Activated CD8-positive, alpha-beta T cell treated with anti-CD3 and anti-CD28 coated beads for 36 hours (primary cell): ENCODE measurements around the gene COPS3. TPM values are rescaled to one million over a fixed set of nuclear protein-coding genes. Genes with fewer than 3 reads are reported as not detected.
"Not testable (repeated sequence)": the region's sequence is repeated elsewhere in the genome, so short reads cannot be mapped to it uniquely, and the experiment has no call there.

ENCODE experiments used
- ATAC-seq: fragments of 200-7000 bp; cut with Tn5 transposase; one replicate; pipeline ENCODE4 v1.10.0; 2021; ENCODE audit warnings: mild to moderate bottlenecking, moderate library complexity
- CTCF ChIA-PET: fragments of 350-600 bp; sonication (Branson Sonifier 250); formaldehyde crosslinking; loops from one replicate; lab custom pipeline; 2021; ENCODE audit warnings: antibody characterized with exemption; lab: Charles Lee
- POLR2A ChIA-PET: fragments of 350-600 bp; sonication (Branson Sonifier 250); formaldehyde crosslinking; loops from one replicate; lab custom pipeline; 2021; ENCODE audit warnings: antibody characterized with exemption; lab: Charles Lee
- DNase-seq: peaks from one replicate; pipeline ENCODE4 v3.0.0-alpha.2; 2020
- H3K27ac Mint-ChIP-seq: one replicate; pipeline ENCODE4 v1.8.0; 2021; ENCODE audit warnings: mild to moderate bottlenecking, mixed read lengths
- H3K27me3 Mint-ChIP-seq: one replicate; pipeline ENCODE4 v1.8.0; 2021; ENCODE audit warnings: mixed read lengths
- H3K36me3 Mint-ChIP-seq: one replicate; pipeline ENCODE4 v1.8.0; 2021; ENCODE audit warnings: low read depth, mixed read lengths
- H3K4me1 Mint-ChIP-seq: one replicate; pipeline ENCODE4 v1.8.0; 2021; ENCODE audit warnings: low read depth, mixed read lengths
- H3K4me3 Mint-ChIP-seq: one replicate; pipeline ENCODE4 v1.8.0; 2021; ENCODE audit warnings: mild to moderate bottlenecking, moderate library complexity, mixed read lengths
- H3K9me3 Mint-ChIP-seq: one replicate; pipeline ENCODE4 v1.8.0; 2021; ENCODE audit warnings: mixed read lengths
- intact Hi-C: fragments of 100-400 bp; cut with micrococcal nuclease; formaldehyde crosslinking; loops from one replicate; pipeline ENCODE4 v1.10.0; 2022
- total RNA-seq, 2 experiments: library from RNA; stranded (reverse); gene quantifications; one replicate each; pipeline ENCODE4 v1.2.3, GENCODE V29; 2021
- TF ChIP-seq, protein P1 (sequence below): fragments of 200-600 bp; IDR thresholded peaks from one replicate; pipeline ENCODE4 v1.8.0; 2022; ENCODE audit warnings: antibody characterized with exemption, mild to moderate bottlenecking

The COPS3 gene
- total RNA-seq, 2 experiments from 2014 or later = 91.1 to 99.8 TPM

DNA sequence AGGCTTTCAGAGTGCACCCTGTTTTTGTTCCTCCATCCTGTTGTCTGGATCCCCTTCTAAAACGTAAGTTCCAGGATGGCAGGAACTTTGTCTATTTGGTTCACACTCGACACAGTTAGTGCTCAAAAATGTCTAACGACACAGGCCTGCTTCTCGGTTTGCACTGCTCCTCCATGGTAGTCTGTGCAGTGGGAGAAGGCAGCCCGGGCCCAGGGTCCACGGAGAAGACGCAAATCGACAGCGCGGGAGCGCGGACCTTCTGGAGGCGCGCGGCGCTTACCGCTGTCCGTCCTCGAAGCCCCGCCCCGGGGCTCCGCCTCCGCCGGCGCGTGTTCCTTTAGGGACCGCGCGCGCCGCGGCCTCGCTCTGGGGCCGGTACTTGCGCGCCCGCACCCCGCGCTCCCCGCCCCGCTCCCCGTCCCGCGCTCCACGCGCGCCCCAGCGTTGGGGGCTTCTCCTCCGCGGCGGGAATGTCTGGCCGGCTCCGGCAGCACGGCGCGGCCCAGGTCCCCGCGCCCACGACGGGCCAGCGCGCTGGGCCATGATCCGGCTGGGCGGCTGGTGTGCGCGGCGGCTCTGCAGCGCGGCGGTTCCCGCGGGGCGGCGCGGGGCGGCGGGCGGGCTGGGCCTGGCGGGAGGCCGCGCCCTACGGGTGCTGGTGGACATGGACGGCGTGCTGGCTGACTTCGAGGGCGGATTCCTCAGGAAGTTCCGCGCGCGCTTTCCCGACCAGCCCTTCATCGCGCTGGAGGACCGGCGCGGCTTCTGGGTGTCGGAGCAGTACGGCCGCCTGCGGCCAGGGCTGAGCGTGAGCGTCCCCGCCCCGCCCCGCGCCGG lies 22.2 kb upstream of the COPS3 start, which contains the start of gene NT5M:
Gene NT5M (plus strand): TSS at position 364 of the 837 bp plus-strand sequence. CDS start 178 bp downstream, at position 542.
- POLR2A ChIA-PET = interaction anchor here (1.0 to 3.5 kb wide), 2 partner anchors 23 to 531 kb away, joined by 4 to 22 read pairs; partner anchors contain the start of gene COPS3

DNA sequence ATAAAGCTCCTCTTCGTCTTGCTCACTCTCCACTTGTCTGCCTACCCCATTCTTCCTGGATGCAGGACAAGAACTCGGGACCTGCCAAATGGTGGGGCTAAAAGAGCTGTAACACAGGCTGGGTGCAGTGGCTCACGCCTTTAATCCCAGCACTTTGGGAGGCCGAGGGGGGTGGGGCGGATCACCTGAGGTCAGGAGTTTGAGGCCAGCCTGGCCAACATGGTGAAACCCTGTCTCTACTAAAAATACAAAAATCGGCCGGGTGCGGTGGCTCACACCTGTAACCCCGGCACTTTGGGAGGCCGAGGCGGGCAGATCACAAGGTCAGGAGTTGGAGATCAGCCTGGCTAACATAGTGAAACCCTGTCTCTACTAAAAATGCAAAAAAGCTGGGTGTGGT lies 20.6 kb upstream of the COPS3 start:
- ATAC-seq, CTCF ChIA-PET, H3K27me3 Mint-ChIP-seq, H3K4me3 Mint-ChIP-seq, H3K9me3 Mint-ChIP-seq, H3K27ac Mint-ChIP-seq, H3K36me3 Mint-ChIP-seq, DNase-seq: not testable (repeated sequence)
- peaks cover 52% of the 10 kb centered on the region for H3K4me1 Mint-ChIP-seq
- POLR2A ChIA-PET = interaction anchor here (1.0 kb wide), 2 partner anchors 20 to 22 kb away, joined by 3 to 4 read pairs; partner anchors contain the start of gene COPS3
- intact Hi-C loops = loop anchor here (10.0 kb wide), 1 partner anchor 307 kb away; no protein-coding TSS in a partner anchor

More for the DNA sequence above, 22.2 kb upstream of the COPS3 start, which contains the start of gene NT5M:
- Mint-ChIP-seq H3K27ac (peak within 1 kb of the TSS; percentile 85), H3K4me3 (peak within 1 kb of the TSS; percentile 79), H3K27me3 (no peaks in the 10 kb centered on the region), H3K36me3 (peaks cover 3% of the 10 kb centered on the region), H3K9me3 (no peaks in the 10 kb centered on the region), H3K4me1 (peaks cover 42% of the 10 kb centered on the region)
- DNase-seq (peak; percentile 82), ATAC-seq (peak; percentile 64)
- CTCF ChIA-PET = no interaction called here
- intact Hi-C loops = loop anchor here (10.0 kb wide), 1 partner anchor 308 kb away; no protein-coding TSS in a partner anchor
- TF ChIP-seq, protein P1, sequence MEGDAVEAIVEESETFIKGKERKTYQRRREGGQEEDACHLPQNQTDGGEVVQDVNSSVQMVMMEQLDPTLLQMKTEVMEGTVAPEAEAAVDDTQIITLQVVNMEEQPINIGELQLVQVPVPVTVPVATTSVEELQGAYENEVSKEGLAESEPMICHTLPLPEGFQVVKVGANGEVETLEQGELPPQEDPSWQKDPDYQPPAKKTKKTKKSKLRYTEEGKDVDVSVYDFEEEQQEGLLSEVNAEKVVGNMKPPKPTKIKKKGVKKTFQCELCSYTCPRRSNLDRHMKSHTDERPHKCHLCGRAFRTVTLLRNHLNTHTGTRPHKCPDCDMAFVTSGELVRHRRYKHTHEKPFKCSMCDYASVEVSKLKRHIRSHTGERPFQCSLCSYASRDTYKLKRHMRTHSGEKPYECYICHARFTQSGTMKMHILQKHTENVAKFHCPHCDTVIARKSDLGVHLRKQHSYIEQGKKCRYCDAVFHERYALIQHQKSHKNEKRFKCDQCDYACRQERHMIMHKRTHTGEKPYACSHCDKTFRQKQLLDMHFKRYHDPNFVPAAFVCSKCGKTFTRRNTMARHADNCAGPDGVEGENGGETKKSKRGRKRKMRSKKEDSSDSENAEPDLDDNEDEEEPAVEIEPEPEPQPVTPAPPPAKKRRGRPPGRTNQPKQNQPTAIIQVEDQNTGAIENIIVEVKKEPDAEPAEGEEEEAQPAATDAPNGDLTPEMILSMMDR = no peak

- Mint-ChIP-seq H3K4me3 (peak overlapping the region; percentile 60), H3K9me3 (no peaks in the 10 kb centered on the region), H3K27me3 (no peaks in the 10 kb centered on the region), H3K36me3 (no peaks in the 10 kb centered on the region), H3K4me1 (peaks cover 50% of the 10 kb centered on the region), H3K27ac (no peak overlapping the region)
- CTCF ChIA-PET = interaction anchor here (1.0 kb wide), 1 partner anchor 11 kb away, joined by 3 read pairs; no protein-coding TSS in a partner anchor
- ATAC-seq = peak; percentile 59
- TF ChIP-seq, protein P1 = no peak
- peak; percentile 79 for DNase-seq
- POLR2A ChIA-PET = interaction anchor here (1.0 kb wide), 2 partner anchors 19 to 21 kb away, joined by 3 to 4 read pairs; partner anchors contain the start of gene COPS3
- intact Hi-C loops = loop anchor here (10.0 kb wide), 1 partner anchor 306 kb away; no protein-coding TSS in a partner anchor
Measured at GRCh38 chr17:17300624-17301568, 19.9 kb upstream of the COPS3 start.

- peaks cover 32% of the 10 kb centered on the region for H3K4me1 Mint-ChIP-seq
- DNase-seq (no peak), ATAC-seq (peak; percentile 38)
- TF ChIP-seq, protein P1 = no peak
- CTCF ChIA-PET = no interaction called here
- no peak overlapping the region for H3K27ac Mint-ChIP-seq
- no peaks in the 10 kb centered on the region for H3K27me3 Mint-ChIP-seq
- no peak overlapping the region for H3K4me3 Mint-ChIP-seq
- no peaks in the 10 kb centered on the region for H3K36me3 Mint-ChIP-seq
- intact Hi-C loops = no loop called here
- no peaks in the 10 kb centered on the region for H3K9me3 Mint-ChIP-seq
- POLR2A ChIA-PET = interaction anchor here (0.6 to 1.1 kb wide), 2 partner anchors 8 to 240 kb away, joined by 3 read pairs; no protein-coding TSS in a partner anchor
Measured at GRCh38 chr17:17298108-17298507, 17.1 kb upstream of the COPS3 start.

- Mint-ChIP-seq H3K27me3 (no peaks in the 10 kb centered on the region), H3K4me3 (no peak overlapping the region), H3K4me1 (peaks cover 28% of the 10 kb centered on the region), H3K27ac (no peak overlapping the region), H3K36me3 (no peaks in the 10 kb centered on the region), H3K9me3 (no peaks in the 10 kb centered on the region)
- CTCF ChIA-PET = no interaction called here
- POLR2A ChIA-PET = interaction anchor here (0.6 to 1.1 kb wide), 2 partner anchors 9 to 240 kb away, joined by 3 read pairs; no protein-coding TSS in a partner anchor
- intact Hi-C loops = no loop called here
- TF ChIP-seq, protein P1 = no peak
- ATAC-seq (no peak), DNase-seq (no peak)
Measured at GRCh38 chr17:17297217-17297616, 16.2 kb upstream of the COPS3 start.
